RWPE1 (cell line): ENCODE measurements around the gene SEC61B.

Experiments used
- CTCF ChIA-PET: fragments of 350-600 bp; sonication (Branson Sonifier 250); formaldehyde crosslinking; extraction: SDS; loops from one replicate; lab custom pipeline; 2021; lab: Yijun Ruan, JAX
- POLR2A ChIA-PET: fragments of 400-600 bp; formaldehyde crosslinking; extraction: SDS; loops from one replicate; lab custom pipeline; 2020; ENCODE audit warnings: antibody characterized with exemption; ENCODE audit not compliant: low non-redundant PET; lab: Yijun Ruan, JAX
- DNase-seq: peaks from one replicate; pipeline ENCODE4 v3.0.0; 2012; ENCODE audit warnings: low spot score
- H3K27ac ChIP-seq: fragments of 450-650 bp; 2 replicates; pipeline ENCODE4 v1.5.1; 2017
- TF ChIP-seq, protein P1 (sequence below): fragments of 450-650 bp; conservative IDR thresholded peaks from 2 replicates; pipeline ENCODE4 v1.5.1; 2017; ENCODE audit warnings: low read depth, mild to moderate bottlenecking

Gene SEC61B

DNA sequence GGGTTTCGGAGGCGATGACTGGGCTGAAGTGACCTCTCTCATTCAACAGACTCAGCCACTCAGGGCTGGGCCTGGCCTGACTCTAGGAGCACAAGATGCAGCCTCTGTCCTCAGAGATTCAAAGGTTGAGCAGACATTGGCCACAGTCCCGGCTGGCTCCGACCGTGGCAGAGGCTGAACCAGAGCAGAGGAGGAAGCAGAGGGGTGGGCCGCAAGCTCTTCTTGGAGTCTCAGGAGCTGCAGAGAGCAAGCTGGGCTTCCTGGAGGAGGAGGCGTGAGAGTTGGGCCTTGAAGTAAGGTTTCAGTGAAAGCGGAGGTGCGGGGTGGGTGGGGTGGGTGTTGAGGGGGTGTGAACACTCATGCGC is 38.0 kb upstream of the SEC61B start:
- POLR2A ChIA-PET: no interaction called here
- H3K27ac ChIP-seq: peak overlapping the region; percentile 24
- TF ChIP-seq, protein P1, sequence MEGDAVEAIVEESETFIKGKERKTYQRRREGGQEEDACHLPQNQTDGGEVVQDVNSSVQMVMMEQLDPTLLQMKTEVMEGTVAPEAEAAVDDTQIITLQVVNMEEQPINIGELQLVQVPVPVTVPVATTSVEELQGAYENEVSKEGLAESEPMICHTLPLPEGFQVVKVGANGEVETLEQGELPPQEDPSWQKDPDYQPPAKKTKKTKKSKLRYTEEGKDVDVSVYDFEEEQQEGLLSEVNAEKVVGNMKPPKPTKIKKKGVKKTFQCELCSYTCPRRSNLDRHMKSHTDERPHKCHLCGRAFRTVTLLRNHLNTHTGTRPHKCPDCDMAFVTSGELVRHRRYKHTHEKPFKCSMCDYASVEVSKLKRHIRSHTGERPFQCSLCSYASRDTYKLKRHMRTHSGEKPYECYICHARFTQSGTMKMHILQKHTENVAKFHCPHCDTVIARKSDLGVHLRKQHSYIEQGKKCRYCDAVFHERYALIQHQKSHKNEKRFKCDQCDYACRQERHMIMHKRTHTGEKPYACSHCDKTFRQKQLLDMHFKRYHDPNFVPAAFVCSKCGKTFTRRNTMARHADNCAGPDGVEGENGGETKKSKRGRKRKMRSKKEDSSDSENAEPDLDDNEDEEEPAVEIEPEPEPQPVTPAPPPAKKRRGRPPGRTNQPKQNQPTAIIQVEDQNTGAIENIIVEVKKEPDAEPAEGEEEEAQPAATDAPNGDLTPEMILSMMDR: no peak
- CTCF ChIA-PET: interaction anchor here (0.6 to 2.8 kb wide), 15 partner anchors 8 to 1375 kb away, joined by 3 to 16 read pairs (median 4); partner anchors contain the start of gene ALG2
- DNase-seq: no peak

DNA sequence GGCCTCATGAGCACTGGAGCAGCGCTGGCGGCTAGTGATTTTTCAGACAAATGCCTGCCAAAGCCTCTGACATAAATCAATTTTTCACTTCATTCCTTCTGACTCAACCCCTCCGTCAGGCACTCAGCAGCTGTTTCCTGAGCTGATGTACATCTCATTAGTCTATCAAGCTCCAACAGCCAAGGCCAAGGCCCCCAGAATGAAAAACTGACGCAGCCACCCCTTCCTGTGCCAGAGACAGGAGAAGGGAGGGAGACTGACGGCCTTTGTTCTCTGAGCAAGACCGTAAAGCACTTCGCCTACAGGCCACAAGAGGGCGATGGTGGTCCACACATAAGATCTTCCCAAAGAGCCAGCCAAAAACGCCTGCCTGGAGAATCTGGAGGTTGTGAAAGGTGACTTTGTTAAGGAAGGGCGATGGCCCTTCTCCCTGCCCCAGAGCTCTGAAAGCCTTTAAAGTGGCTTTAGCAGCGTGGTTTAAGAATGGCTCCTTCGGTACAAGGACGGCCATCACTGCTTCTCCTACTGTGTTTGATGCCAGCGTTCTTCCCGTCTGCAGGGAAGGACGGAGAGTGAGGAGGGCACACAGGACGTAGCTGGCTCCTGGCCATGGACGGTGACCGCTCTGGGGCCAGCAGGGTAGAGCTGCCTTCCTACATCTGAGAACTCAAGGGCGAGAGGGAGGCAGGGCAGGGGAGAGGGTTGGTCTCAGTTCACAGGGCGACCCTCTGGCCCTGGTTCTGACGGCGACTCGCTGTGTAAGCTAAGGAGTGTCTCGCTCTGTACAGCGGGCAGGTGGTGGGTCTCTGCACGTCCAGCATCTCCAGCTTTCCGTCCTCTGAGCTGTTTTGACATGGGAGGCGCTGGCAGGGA is 37.4 kb upstream of the SEC61B start:
- TF ChIP-seq, protein P1: peak; percentile 99
- ChIA-PET POLR2A (no interaction called here), CTCF (interaction anchor here (0.5 to 2.8 kb wide), 26 partner anchors 8 to 1375 kb away, joined by 3 to 16 read pairs (median 4); partner anchors contain the start of genes ALG2 and INVS)
- peak; percentile 93 for DNase-seq
- peak overlapping the region; percentile 24 for H3K27ac ChIP-seq

DNA sequence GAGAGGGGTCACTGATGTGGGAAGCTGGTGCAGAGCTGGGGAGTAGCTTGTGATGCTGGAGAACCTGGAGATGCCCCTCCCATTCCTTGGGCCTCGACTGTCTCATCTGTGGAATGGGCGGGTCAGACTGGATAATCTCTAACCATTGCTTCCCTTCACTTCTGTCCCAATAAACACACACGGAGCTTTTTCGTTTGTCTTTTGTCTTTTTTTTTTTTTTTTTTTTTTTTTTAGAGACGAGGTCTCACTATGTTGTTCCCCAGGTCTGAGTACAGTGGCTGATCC is 36.8 kb upstream of the SEC61B start:
- TF ChIP-seq, protein P1: no peak
- ChIA-PET CTCF (interaction anchor here (0.5 to 2.8 kb wide), 15 partner anchors 12 to 1138 kb away, joined by 3 to 16 read pairs (median 4); partner anchors contain the start of genes ALG2 and INVS), POLR2A (no interaction called here)
- DNase-seq: no peak
- no peak overlapping the region for H3K27ac ChIP-seq

DNA sequence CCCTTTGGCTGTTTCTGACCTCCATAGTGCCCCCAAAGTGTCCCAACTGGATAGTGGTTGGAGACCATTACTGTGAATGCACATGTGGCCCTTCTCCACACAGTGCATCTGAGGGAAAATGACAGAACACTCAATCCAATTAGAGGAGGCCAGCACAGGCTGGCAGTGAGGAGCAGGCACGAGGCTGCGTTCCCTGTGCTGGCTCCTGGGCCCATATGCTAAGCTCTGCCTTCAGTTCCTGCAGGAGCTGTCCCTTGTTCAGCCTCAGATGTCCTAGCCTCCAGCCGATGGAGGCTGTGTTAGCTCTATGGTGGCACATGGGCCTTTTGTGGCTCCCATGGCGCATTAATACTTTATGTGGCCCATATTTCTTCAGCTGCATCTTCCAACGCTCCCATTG is 36.1 kb upstream of the SEC61B start:
- ChIA-PET POLR2A (no interaction called here), CTCF (interaction anchor here (0.6 to 2.8 kb wide), 7 partner anchors 12 to 1299 kb away, joined by 3 to 16 read pairs (median 3); no protein-coding TSS in a partner anchor)
- TF ChIP-seq, protein P1: no peak
- DNase-seq: no peak
- no peak overlapping the region for H3K27ac ChIP-seq

DNA sequence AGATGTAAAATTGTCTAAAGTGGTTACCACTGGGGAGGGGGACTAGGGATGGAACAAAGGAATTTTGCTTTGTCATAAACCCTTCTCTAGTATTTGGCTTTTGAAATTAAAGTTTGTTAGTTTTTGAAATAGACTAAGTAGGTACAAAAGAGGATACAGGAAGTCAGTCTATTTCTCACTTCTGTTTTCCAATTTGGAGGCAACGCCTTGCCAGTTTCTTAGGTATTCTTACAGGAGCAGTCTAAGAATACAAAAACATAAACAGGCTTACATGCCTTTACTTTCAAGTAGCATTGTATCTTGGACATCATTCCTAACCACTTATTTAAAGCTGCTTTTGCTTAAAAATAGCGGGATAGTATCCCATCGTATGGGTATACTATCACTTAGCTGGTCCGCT is 34.8 kb upstream of the SEC61B start:
- TF ChIP-seq, protein P1: no peak
- no peak for DNase-seq
- ChIA-PET CTCF (interaction anchor here (0.6 kb wide), 1 partner anchor 725 kb away, joined by 5 read pairs; no protein-coding TSS in a partner anchor), POLR2A (no interaction called here)
- H3K27ac ChIP-seq: no peak overlapping the region

DNA sequence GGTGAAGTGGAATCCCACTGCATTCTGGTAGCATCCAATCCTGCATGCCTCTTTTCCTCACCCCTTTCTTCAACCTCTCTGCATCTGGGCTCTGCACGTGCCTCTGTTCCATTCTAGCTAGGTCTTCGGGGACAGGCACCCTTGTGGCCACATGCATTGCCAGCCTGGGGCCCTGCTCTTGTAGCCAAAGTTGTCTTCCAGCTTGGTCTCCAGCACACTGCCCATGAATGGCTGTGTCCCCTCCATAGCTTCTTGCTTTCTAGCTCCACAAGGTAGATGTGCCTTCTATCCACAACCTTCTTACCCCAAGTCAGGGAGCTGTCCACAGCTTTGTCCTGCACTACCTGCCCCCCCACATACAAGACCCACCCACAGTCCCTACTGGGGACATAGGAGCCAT is 32.9 kb upstream of the SEC61B start:
- ChIA-PET CTCF (no interaction called here), POLR2A (no interaction called here)
- DNase-seq: no peak
- TF ChIP-seq, protein P1: no peak
- no peak overlapping the region for H3K27ac ChIP-seq
